A673 (cell line): Measurements from ENCODE around the gene PPP2R3B.

ENCODE experiments used
- CTCF ChIP-seq: fragments of 300-800, 200-600 bp; sonication (generic); conservative IDR thresholded peaks from 2 replicates; pipeline ENCODE4 v1.5.1; 2017; ENCODE audit warnings: low read depth, mild to moderate bottlenecking, antibody characterized with exemption, low read length, moderate library complexity, mixed read lengths
- EZH2 ChIP-seq: fragments of 200-600 bp; sonication (generic); IDR thresholded peaks from 2 replicates; pipeline ENCODE4 v1.6.1; 2017; ENCODE audit warnings: borderline replicate concordance, low read depth, mild to moderate bottlenecking, mixed read lengths, antibody characterized with exemption, low read length; ENCODE audit not compliant: poor library complexity, severe bottlenecking

DNA sequence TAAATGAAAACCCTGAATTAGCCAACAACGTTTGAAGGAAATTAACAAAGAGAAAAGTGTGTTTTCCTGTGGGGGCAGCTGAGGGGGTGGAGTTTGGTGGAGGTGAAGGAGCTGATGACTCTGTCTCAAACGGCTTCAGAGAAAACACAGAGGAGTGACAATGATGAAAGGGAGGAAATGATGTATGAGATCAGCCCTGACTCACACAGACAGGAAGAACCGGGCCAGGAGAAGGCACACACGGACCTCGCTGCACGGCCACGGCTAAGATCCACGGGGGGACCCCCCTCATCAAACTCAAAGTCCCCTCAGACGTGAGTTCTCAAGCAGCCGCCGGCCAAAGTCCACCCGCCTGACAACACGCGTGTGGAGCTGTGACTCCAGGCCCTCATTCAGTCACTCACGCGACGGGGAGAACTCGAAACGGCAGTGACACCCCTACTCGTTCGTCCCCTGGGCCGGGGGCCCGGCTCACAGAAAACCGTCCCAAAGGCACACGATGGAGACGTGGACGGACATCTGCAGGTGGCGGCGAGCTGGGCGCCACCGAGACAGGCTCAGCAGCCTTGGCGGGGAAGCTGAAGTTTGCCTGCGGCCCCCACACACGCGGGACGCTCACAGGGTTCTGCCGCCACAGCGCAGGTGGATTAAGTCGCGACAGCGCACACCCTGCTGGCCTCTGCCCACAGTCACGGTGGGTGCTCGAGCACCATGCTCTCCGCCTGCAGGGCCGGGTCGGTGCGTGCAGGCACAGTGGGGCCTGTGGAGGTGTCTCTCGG, 28.8 kb downstream of the PPP2R3B start:
- TF ChIP-seq CTCF: no peak
- no peak for TF ChIP-seq EZH2
